Mesendoderm (in vitro differentiated cells): ENCODE data around the gene TEX44.

Experiments used
- DNase-seq: peaks from one replicate; pipeline ENCODE4 v3.0.0; 2013
- H2AK5ac ChIP-seq: 2 replicates; pipeline ENCODE4 v1.6.1; 2013; ENCODE audit warnings: low read length, inconsistent platforms
- H2BK120ac ChIP-seq: 2 replicates; pipeline ENCODE4 v1.6.1; 2013; ENCODE audit warnings: low read depth, mild to moderate bottlenecking, low read length, moderate library complexity, mixed read lengths
- H2BK15ac ChIP-seq: replicated peaks from 2 replicates; pipeline ENCODE4 v1.6.1; 2013; ENCODE audit warnings: low read depth, mild to moderate bottlenecking, moderate library complexity
- H2BK5ac ChIP-seq: 2 replicates; pipeline ENCODE4 v1.6.1; 2013; ENCODE audit warnings: low read length, inconsistent platforms
- H3K18ac ChIP-seq: 2 replicates; pipeline ENCODE4 v1.6.1; 2013; ENCODE audit warnings: mild to moderate bottlenecking, low read length, mixed read lengths
- H3K23ac ChIP-seq: one replicate; pipeline ENCODE4 v1.6.1; 2013; ENCODE audit warnings: low read length
- H3K27ac ChIP-seq: 2 replicates; pipeline ENCODE4 v1.5.1; 2013; ENCODE audit warnings: low read depth, mild to moderate bottlenecking, inconsistent platforms, low read length, moderate library complexity
- H3K27me3 ChIP-seq: 2 replicates; pipeline ENCODE4 v1.6.1; 2013; ENCODE audit warnings: low read length, control low read depth, mild to moderate bottlenecking, inconsistent platforms; ENCODE audit not compliant: insufficient read depth, poor library complexity
- H3K36me3 ChIP-seq: 2 replicates; pipeline ENCODE4 v1.6.1; 2013; ENCODE audit warnings: low read length, inconsistent platforms; ENCODE audit not compliant: control insufficient read depth, insufficient read depth
- H3K4ac ChIP-seq: one replicate; pipeline ENCODE4 v1.6.1; 2013; ENCODE audit warnings: low read depth, mild to moderate bottlenecking, low read length, moderate library complexity
- H3K4me1 ChIP-seq: 2 replicates; pipeline ENCODE4 v1.6.1; 2013; ENCODE audit warnings: low read depth, low read length, inconsistent platforms; ENCODE audit not compliant: control insufficient read depth
- H3K4me2 ChIP-seq: 2 replicates; pipeline ENCODE4 v1.6.1; 2013; ENCODE audit warnings: low read length
- H3K4me3 ChIP-seq: 2 replicates; pipeline ENCODE4 v1.5.1; 2013; ENCODE audit warnings: mild to moderate bottlenecking, low read length
- H3K56ac ChIP-seq: one replicate; pipeline ENCODE4 v1.6.1; 2013; ENCODE audit warnings: low read length
- H3K79me1 ChIP-seq: 2 replicates; pipeline ENCODE4 v1.6.1; 2013; ENCODE audit warnings: low read length, inconsistent platforms
- H3K79me2 ChIP-seq: 2 replicates; pipeline ENCODE4 v1.6.1; 2013; ENCODE audit warnings: mild to moderate bottlenecking, low read length; ENCODE audit not compliant: control insufficient read depth, insufficient read depth
- H3K9ac ChIP-seq: 2 replicates; pipeline ENCODE4 v1.6.1; 2013; ENCODE audit warnings: low read length, inconsistent platforms
- H4K5ac ChIP-seq: one replicate; pipeline ENCODE4 v1.6.1; 2013; ENCODE audit warnings: low read length
- H4K8ac ChIP-seq: one replicate; pipeline ENCODE4 v1.6.1; 2013; ENCODE audit warnings: low read depth, mild to moderate bottlenecking, control low read depth, low read length, moderate library complexity
- WGBS: extraction: QIAGEN DNeasy Blood & Tissue Kit; methylation state at CpG from one replicate; pipeline ENCODE4 v1.1.7; 2013; ENCODE audit warnings: low lambda C conversion rate, missing lambda C conversion rate; ENCODE audit not compliant: insufficient coverage; ENCODE audit errors: extremely low coverage; 5-methylcytosine and 5-hydroxymethylcytosine counted together

The TEX44 gene

GRCh38 chr2:231626449-231626848 is 33.8 kb downstream of the TEX44 start:
- Histone ChIP-seq H2BK120ac (no peak overlapping the region), H2BK5ac (no peak overlapping the region), H3K79me2 (no peaks in the 10 kb centered on the region), H3K56ac (no peak overlapping the region), H3K27ac (no peak overlapping the region), H3K18ac (no peak overlapping the region), H3K4me1 (no peaks in the 10 kb centered on the region), H3K4me3 (no peak overlapping the region), H2BK15ac (no peak overlapping the region), H3K23ac (no peak overlapping the region), H3K79me1 (no peaks in the 10 kb centered on the region), H4K8ac (no peak overlapping the region), H3K9ac (no peak overlapping the region), H3K36me3 (no peaks in the 10 kb centered on the region), H3K4ac (no peak overlapping the region), H4K5ac (no peak overlapping the region), H2AK5ac (no peak overlapping the region), H3K4me2 (no peak overlapping the region), H3K27me3 (no peaks in the 10 kb centered on the region)
- DNase-seq, result no peak
- WGBS, result no CpG with 5 or more reads among the region's 6 CpGs

GRCh38 chr2:231627384-231628120 is 34.9 kb downstream of the TEX44 start:
- Histone ChIP-seq H3K23ac (no peak overlapping the region), H3K36me3 (no peaks in the 10 kb centered on the region), H3K4me1 (no peaks in the 10 kb centered on the region), H3K27me3 (no peaks in the 10 kb centered on the region), H3K79me2 (no peaks in the 10 kb centered on the region), H3K4me3 (no peak overlapping the region), H3K4me2 (no peak overlapping the region), H3K79me1 (no peaks in the 10 kb centered on the region), H3K18ac (no peak overlapping the region), H2AK5ac (no peak overlapping the region), H3K4ac (no peak overlapping the region), H3K56ac (no peak overlapping the region), H2BK15ac (no peak overlapping the region), H4K8ac (no peak overlapping the region), H3K9ac (no peak overlapping the region), H3K27ac (no peak overlapping the region), H2BK5ac (no peak overlapping the region), H4K5ac (no peak overlapping the region), H2BK120ac (no peak overlapping the region)
- DNase-seq, result no peak
- no CpG with 5 or more reads among the region's 10 CpGs for WGBS

DNA sequence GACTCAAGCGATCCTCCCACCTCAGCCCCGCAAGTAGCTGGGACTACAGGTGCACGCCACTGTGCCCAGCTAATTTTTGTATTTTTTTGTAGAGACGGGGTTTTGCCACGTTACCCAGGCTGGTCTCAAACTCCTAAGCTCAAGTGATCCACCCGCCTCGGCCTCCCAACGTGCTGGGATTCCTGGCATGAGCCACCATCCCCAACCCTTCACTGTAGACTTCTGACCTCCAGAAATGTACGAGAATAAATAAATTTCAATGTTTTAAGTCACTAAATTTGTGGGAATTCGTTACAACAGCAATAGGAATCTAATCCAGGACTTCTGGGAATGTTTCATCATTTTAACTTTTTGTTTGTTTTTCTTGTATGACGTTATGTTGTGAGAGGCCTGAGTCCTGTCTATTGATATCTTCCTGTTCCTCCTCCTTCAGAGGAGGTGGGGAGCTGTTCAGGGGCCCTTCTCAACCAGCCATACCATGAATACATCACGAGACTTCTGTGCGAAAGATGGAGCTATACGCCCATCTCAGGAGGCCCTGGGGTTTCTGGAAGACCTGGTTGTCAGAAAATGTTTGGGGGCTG is 40.0 kb downstream of the TEX44 start:
- H3K27ac ChIP-seq, result no peak overlapping the region
- H3K79me2 ChIP-seq, result no peaks in the 10 kb centered on the region

DNA sequence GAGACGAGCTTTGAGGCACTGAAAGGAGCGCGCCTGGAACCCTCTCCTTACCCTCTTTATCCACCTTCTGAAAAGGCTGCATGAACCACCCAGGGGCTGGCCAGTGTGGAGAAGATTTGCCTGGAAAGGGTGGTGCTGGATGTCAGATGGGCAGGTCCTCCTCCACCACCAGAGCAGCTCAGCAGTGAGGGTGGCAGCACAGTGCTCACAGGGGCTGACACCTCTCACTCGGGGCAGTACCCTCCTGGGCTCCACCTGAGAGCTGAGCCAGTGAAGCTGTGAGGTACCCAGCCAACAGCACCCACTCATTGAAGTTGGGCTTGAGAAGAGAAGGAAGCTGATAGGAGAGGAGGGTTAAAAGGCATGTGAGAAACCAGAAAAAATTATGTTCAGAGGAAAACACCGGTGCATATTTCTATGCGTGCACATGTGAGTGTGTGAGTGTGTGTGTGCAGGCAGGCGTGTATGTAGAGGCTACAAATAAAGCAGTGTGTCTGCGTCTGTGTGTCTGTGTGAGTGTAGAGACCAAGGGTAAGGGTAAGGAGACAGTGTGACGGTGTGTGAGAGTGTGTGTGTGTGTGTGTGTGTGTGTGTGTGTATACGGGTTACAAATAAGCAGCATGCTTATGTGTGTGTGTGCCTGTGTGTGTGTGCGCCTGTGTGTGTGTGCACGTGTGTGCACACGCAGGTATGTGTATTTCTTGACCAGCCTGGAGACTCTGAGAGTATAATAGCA is 40.7 kb downstream of the TEX44 start:
- Histone ChIP-seq H2BK120ac (no peak overlapping the region), H3K9ac (no peak overlapping the region), H3K56ac (no peak overlapping the region), H3K4ac (no peak overlapping the region), H3K23ac (peak overlapping the region; percentile 30), H3K4me3 (no peak overlapping the region), H2BK5ac (no peak overlapping the region), H3K27me3 (no peaks in the 10 kb centered on the region), H2AK5ac (no peak overlapping the region), H3K18ac (no peak overlapping the region), H4K5ac (no peak overlapping the region), H3K4me2 (no peak overlapping the region), H2BK15ac (no peak overlapping the region), H3K79me1 (no peaks in the 10 kb centered on the region), H3K36me3 (no peaks in the 10 kb centered on the region), H3K27ac (no peak overlapping the region), H3K79me2 (no peaks in the 10 kb centered on the region), H3K4me1 (no peaks in the 10 kb centered on the region), H4K8ac (no peak overlapping the region)
- DNase-seq, result no peak
- no CpG with 5 or more reads among the region's 13 CpGs for WGBS

More for the DNA sequence above, 40.0 kb downstream of the TEX44 start:
- Histone ChIP-seq H3K9ac (no peak overlapping the region), H3K23ac (no peak overlapping the region), H3K18ac (no peak overlapping the region), H3K4me2 (no peak overlapping the region), H4K8ac (no peak overlapping the region), H3K4me3 (no peak overlapping the region), H2BK5ac (no peak overlapping the region), H3K27me3 (no peaks in the 10 kb centered on the region), H3K4ac (no peak overlapping the region), H3K4me1 (no peaks in the 10 kb centered on the region), H3K79me1 (no peaks in the 10 kb centered on the region), H2BK120ac (no peak overlapping the region), H2BK15ac (no peak overlapping the region), H4K5ac (no peak overlapping the region), H3K56ac (no peak overlapping the region), H3K36me3 (no peaks in the 10 kb centered on the region), H2AK5ac (no peak overlapping the region)
- no peak for DNase-seq
- no CpG with 5 or more reads among the region's 14 CpGs for WGBS

DNA sequence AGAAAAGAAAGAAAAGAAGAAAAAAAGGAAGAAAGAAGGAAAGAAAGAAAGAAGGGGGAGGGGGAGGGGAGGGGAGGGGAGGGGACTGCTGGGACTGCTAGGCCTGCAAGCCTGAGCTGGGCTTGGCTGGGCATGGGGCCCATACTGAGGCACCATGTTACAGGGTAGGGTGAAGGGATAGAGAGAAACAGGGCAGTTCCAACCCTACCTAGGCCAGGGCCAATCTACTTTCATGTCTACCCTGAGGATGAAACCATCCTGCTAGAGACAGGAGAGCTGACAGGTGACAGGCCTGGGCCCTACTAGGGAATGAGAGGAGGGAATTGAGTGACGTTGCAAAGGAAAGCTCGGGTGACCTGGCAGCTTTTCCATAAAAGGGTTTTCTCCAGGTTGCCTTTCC is 41.7 kb downstream of the TEX44 start:
- Histone ChIP-seq H3K27ac (no peak overlapping the region), H2BK120ac (no peak overlapping the region), H3K36me3 (no peaks in the 10 kb centered on the region), H3K56ac (no peak overlapping the region), H2AK5ac (no peak overlapping the region), H3K79me1 (no peaks in the 10 kb centered on the region), H2BK5ac (no peak overlapping the region), H4K5ac (no peak overlapping the region), H4K8ac (no peak overlapping the region), H3K4me3 (no peak overlapping the region), H3K4me2 (no peak overlapping the region), H3K18ac (no peak overlapping the region), H3K27me3 (no peaks in the 10 kb centered on the region), H3K4me1 (no peaks in the 10 kb centered on the region), H3K4ac (no peak overlapping the region), H2BK15ac (no peak overlapping the region), H3K23ac (no peak overlapping the region), H3K9ac (no peak overlapping the region), H3K79me2 (no peaks in the 10 kb centered on the region)
- no CpG with 5 or more reads among the region's 2 CpGs for WGBS
- no peak for DNase-seq
